Body of pancreas (tissue), 4 donors: ENCODE data around the gene FUBP3. TPM values are rescaled to one million over a fixed set of nuclear protein-coding genes. Genes with fewer than 3 reads are reported as not detected.

Source experiments
- ATAC-seq: fragments of 150-250 bp; one replicate; pipeline ENCODE4 v1.9.1; 2016
- DNase-seq, 4 donors: peaks; one replicate each; pipeline ENCODE4 v3.0.0-alpha.2; 2019
- H3K27ac ChIP-seq, 4 donors: fragments of 200-600 bp; sonication (generic); 1 replicate in 3 of 4; 2 replicates in 1 of 4; pipeline versions ENCODE4 v1.5.1 to v1.6.1; 2016 to 2019; ENCODE audit warnings: mild to moderate bottlenecking in 1 of 4, mixed read lengths in 1 of 4, moderate library complexity in 1 of 4
- H3K27me3 ChIP-seq, 2 donors: fragments of 200-600 bp; sonication (generic); one replicate each; pipeline ENCODE4 v1.6.0; 2016; ENCODE audit warnings: mild to moderate bottlenecking in 1 of 2
- H3K36me3 ChIP-seq, 2 donors: fragments of 200-600 bp; sonication (generic); replicated peaks in 1 of 2; 2 replicates each; pipeline ENCODE4 v1.5.1; 2016; ENCODE audit warnings: low read depth in 2 of 2; ENCODE audit not compliant: insufficient read depth in 1 of 2
- H3K4me1 ChIP-seq: fragments of 200-600 bp; sonication (generic); one replicate; pipeline ENCODE4 v1.6.0; 2016
- H3K4me3 ChIP-seq, 2 donors: fragments of 200-600 bp; sonication (generic); 1 replicate in 1 of 2; 2 replicates in 1 of 2; pipeline ENCODE4 v1.5.1; 2016 to 2019
- H3K9me3 ChIP-seq, 3 donors: fragments of 200-600 bp; sonication (generic); 1 replicate in 2 of 3; 2 replicates in 1 of 3; pipeline ENCODE4 v1.5.1; 2016
- POLR2A ChIP-seq, 3 donors: fragments of 450-650 bp; IDR thresholded peaks; one replicate each; pipeline ENCODE4 v1.6.1; 2016; ENCODE audit warnings: antibody characterized with exemption in 3 of 3, mild to moderate bottlenecking in 2 of 3
- WGBS, 2 donors: methylation state at CpG; one replicate each; pipeline ENCODE4 v1.1.5; 2017; 5-methylcytosine and 5-hydroxymethylcytosine counted together
- intact Hi-C: fragments of 100-400 bp; cut with DNase I; formaldehyde crosslinking; loops from one replicate; pipeline ENCODE4 v1.15.1; 2023
- total RNA-seq, 2 donors: library from RNA; depleted of rRNA; stranded (reverse); fragments of >200 nt; gene quantifications; one replicate each; pipeline ENCODE4 v1.1.0, GENCODE V29; 2016
- TF ChIP-seq, protein P1 (sequence below), 7 experiments: fragments of 450-650 bp in 4 of 7; fragments of 200-600 bp in 3 of 7; sonication (generic) in 3 of 7; IDR thresholded peaks; one replicate each; pipeline ENCODE4 v1.5.1; 2016 to 2019; ENCODE audit warnings: antibody characterized with exemption in 7 of 7

Gene FUBP3
- total RNA-seq, 2 donors from 2014 or later = 16.6 to 30.3 TPM

- no peaks in the 10 kb centered on the region for H3K9me3 ChIP-seq
- peaks cover 8 to 15% of the 10 kb centered on the region in 2 donors for H3K36me3 ChIP-seq
- ATAC-seq = no peak
- H3K4me3 ChIP-seq = no peak overlapping the region
- WGBS, 2 donors = 91 to 92% methylated on average over 35 to 37 of the region's 37 CpGs
- no peak for DNase-seq
- H3K27ac ChIP-seq = no peak overlapping the region
- TF ChIP-seq, protein P1, sequence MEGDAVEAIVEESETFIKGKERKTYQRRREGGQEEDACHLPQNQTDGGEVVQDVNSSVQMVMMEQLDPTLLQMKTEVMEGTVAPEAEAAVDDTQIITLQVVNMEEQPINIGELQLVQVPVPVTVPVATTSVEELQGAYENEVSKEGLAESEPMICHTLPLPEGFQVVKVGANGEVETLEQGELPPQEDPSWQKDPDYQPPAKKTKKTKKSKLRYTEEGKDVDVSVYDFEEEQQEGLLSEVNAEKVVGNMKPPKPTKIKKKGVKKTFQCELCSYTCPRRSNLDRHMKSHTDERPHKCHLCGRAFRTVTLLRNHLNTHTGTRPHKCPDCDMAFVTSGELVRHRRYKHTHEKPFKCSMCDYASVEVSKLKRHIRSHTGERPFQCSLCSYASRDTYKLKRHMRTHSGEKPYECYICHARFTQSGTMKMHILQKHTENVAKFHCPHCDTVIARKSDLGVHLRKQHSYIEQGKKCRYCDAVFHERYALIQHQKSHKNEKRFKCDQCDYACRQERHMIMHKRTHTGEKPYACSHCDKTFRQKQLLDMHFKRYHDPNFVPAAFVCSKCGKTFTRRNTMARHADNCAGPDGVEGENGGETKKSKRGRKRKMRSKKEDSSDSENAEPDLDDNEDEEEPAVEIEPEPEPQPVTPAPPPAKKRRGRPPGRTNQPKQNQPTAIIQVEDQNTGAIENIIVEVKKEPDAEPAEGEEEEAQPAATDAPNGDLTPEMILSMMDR (IDR thresholded peaks at IDR 0.05) = no peak
- no peak for TF ChIP-seq POLR2A (IDR thresholded peaks at IDR 0.05)
- no peaks in the 10 kb centered on the region for H3K27me3 ChIP-seq
- intact Hi-C loops = no loop called here
- H3K4me1 ChIP-seq = no peaks in the 10 kb centered on the region
Observed at GRCh38 chr9:130638284-130639123, 59.1 kb downstream of the FUBP3 start.

DNA sequence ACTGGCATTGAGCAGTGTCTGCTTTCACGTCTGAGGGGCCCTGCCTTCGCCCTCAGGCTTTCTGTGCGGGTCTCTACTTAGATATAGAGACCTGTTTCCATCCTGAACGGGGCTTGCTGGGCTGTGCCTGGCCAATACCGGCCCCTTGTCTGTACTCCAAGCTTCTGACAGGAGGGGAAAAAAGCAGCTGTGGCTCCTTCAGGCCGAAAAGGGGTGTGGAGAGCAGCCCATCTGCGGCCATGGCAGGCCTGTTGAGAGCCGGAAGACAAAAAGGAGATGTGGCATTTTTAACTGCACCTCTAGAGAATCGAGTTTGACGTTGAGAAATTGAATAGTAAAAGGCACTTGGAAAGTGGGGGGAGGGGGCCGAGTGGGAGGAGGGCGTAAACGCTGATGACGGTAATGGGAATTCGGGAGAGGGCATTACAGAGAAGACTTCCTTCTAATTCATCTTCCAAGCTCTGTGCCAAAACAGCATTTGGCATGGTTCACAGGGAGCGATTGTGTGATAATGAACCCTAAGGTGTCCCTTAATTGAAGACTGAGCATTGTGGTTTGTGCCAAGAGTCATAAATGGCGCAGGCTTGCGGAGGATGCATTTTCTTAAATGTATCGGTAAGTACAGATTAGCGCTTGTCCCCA lies 59.9 kb downstream of the FUBP3 start:
- H3K9me3 ChIP-seq = no peaks in the 10 kb centered on the region
- ATAC-seq (no peak), DNase-seq (no peak)
- intact Hi-C loops = no loop called here
- no peak for TF ChIP-seq POLR2A (IDR thresholded peaks at IDR 0.05)
- TF ChIP-seq, protein P1 (IDR thresholded peaks at IDR 0.05) = no peak
- H3K27ac ChIP-seq = no peak overlapping the region
- H3K4me3 ChIP-seq = no peak overlapping the region
- H3K36me3 ChIP-seq = peaks cover 8 to 9% of the 10 kb centered on the region in 2 donors
- no peaks in the 10 kb centered on the region for H3K4me1 ChIP-seq
- H3K27me3 ChIP-seq = no peaks in the 10 kb centered on the region
- WGBS, 2 donors = 77 to 79% methylated on average over 20 of the region's 20 CpGs

- H3K9me3 ChIP-seq = no peaks in the 10 kb centered on the region
- H3K36me3 ChIP-seq = peaks cover 8 to 9% of the 10 kb centered on the region in 2 donors
- TF ChIP-seq POLR2A (IDR thresholded peaks at IDR 0.05) = no peak
- TF ChIP-seq, protein P1 (IDR thresholded peaks at IDR 0.05) = no peak
- intact Hi-C loops = no loop called here
- H3K27ac ChIP-seq = no peak overlapping the region
- DNase-seq = no peak
- no peak for ATAC-seq
- no peaks in the 10 kb centered on the region for H3K27me3 ChIP-seq
- no peak overlapping the region for H3K4me3 ChIP-seq
- H3K4me1 ChIP-seq = no peaks in the 10 kb centered on the region
- WGBS, 2 donors = 94% methylated on average over 12 to 17 of the region's 17 CpGs
Observed at GRCh38 chr9:130639866-130640555, 60.6 kb downstream of the FUBP3 start.

DNA sequence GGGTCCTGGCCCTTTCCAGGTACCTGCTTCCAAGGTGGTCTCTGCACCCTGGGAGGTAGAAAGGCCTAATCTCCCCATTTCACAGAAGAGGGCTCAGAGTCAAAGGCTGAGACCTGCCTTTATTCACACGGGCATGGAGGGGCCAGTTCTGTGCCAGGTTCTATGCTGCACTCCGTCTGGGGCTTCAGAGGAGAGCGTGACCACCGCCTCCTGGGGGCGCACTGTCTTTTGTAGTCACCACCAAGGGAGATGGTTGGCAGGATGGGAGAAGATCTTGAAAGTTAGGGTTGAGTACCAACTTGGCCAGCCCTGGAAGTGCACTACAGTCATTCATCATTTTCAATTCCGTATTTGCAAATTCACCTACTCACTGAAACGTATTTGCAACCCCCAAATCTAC lies 61.3 kb downstream of the FUBP3 start:
- Histone ChIP-seq H3K4me1 (no peaks in the 10 kb centered on the region), H3K27me3 (no peaks in the 10 kb centered on the region), H3K27ac (no peak overlapping the region), H3K36me3 (peaks cover 8 to 9% of the 10 kb centered on the region in 2 donors), H3K4me3 (no peak overlapping the region), H3K9me3 (no peaks in the 10 kb centered on the region)
- intact Hi-C loops = no loop called here
- ATAC-seq (no peak), DNase-seq (no peak)
- WGBS, 2 donors = 59 to 75% methylated on average over 7 of the region's 7 CpGs
- TF ChIP-seq, protein P1 (IDR thresholded peaks at IDR 0.05) = no peak
- TF ChIP-seq POLR2A (IDR thresholded peaks at IDR 0.05) = no peak
